Peyer's patch (tissue), 4 donors: ENCODE data around the gene DLGAP1. TPM values are rescaled to one million over a fixed set of nuclear protein-coding genes. Genes with fewer than 3 reads are reported as not detected.

Experiments
- DNase-seq, 3 donors: peaks; one replicate each; pipeline ENCODE4 v3.0.0-alpha.2; 2017 to 2019
- H3K27ac ChIP-seq, 4 donors: fragments of 200-600 bp; sonication (generic); one replicate each; pipeline ENCODE4 v1.5.1; 2016 to 2019
- H3K27me3 ChIP-seq, 2 donors: fragments of 200-600 bp; sonication (generic); one replicate each; pipeline ENCODE4 v1.5.1; 2019
- H3K36me3 ChIP-seq, 3 donors: fragments of 200-600 bp; sonication (generic); one replicate each; pipeline ENCODE4 v1.5.1; 2016 to 2019
- H3K4me1 ChIP-seq, 4 donors: fragments of 200-600 bp; sonication (generic); one replicate each; pipeline ENCODE4 v1.5.1; 2016 to 2019
- H3K4me3 ChIP-seq, 4 donors: fragments of 200-600 bp; sonication (generic); 1 replicate in 3 of 4; 2 replicates in 1 of 4; pipeline ENCODE4 v1.5.1; 2016 to 2019; ENCODE audit warnings: mild to moderate bottlenecking in 1 of 4
- H3K9me3 ChIP-seq, 4 donors: fragments of 200-600 bp; sonication (generic); one replicate each; pipeline ENCODE4 v1.5.1; 2016 to 2019; ENCODE audit warnings: mild to moderate bottlenecking in 1 of 4
- POLR2A ChIP-seq, 2 donors: fragments of 450-650 bp; IDR thresholded peaks; one replicate each; pipeline ENCODE4 v1.5.1; 2017; ENCODE audit warnings: antibody characterized with exemption in 2 of 2, mild to moderate bottlenecking in 2 of 2, moderate library complexity in 2 of 2
- total RNA-seq, 4 donors: library from RNA; depleted of rRNA; stranded (reverse); fragments of >200 nt; gene quantifications; one replicate each; pipeline ENCODE4 v1.1.0, GENCODE V29; 2016
- TF ChIP-seq, protein P1 (sequence below), 6 experiments: fragments of 450-650 bp in 4 of 6; fragments of 200-600 bp in 2 of 6; sonication (generic) in 1 of 6; IDR thresholded peaks; one replicate each; pipeline ENCODE4 v1.5.1; 2017 to 2019; ENCODE audit warnings: antibody characterized with exemption in 6 of 6, mild to moderate bottlenecking in 3 of 6, moderate library complexity in 1 of 6

Gene DLGAP1
- total RNA-seq, 4 donors from 2014 or later = 0.53 to 4.1 (median 2.1) TPM

DNA sequence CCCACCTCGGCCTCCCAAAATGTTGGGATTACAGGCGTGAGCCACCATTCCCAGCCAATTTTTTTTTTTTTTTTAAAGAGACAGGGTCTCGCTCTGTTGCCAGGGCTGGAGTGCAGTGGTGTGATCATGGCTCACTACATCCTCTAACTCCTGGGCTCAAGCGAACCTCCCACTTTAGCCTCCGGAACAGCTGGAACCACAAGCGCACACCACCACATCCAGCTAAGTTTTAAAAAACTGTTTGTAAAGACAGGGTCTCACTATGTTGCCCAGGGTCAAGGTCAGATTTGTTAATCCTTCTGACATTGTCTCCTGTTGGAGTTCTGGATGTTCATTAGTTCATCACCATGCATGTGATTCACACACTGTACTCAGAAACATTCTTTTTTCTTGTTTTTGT lies 855.2 kb downstream of the DLGAP1 start:
- H3K4me3 ChIP-seq = no peak overlapping the region
- no peaks in the 10 kb centered on the region for H3K9me3 ChIP-seq
- no peak for DNase-seq
- no peaks in the 10 kb centered on the region for H3K36me3 ChIP-seq
- TF ChIP-seq POLR2A (IDR thresholded peaks at IDR 0.05) = no peak
- no peaks in the 10 kb centered on the region for H3K27me3 ChIP-seq
- H3K27ac ChIP-seq = no peak overlapping the region
- H3K4me1 ChIP-seq = peaks cover 9 to 39% (median 29%) of the 10 kb centered on the region in 4 donors

DNA sequence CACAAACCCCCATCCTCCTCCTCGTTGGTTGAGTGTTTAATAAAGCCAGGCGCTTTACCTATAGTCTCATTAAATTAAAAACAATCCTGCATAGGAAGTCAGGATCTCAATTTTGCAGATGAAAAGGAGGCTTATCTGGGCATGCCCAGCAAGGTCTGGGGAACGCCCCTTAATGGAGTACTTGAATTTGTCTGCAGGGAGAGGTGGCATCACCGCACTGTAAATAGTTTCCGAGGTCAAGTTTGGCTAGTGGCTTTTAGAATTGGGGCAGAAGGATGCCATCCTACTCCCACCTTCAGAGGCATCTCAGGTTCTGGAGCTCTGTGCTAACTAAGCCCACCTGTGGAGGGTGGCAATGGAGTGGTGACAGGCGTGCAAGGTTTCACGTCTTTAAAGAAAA lies 855.9 kb downstream of the DLGAP1 start:
- Histone ChIP-seq H3K36me3 (no peaks in the 10 kb centered on the region), H3K4me1 (peaks cover 9 to 41% (median 30%) of the 10 kb centered on the region in 4 donors), H3K4me3 (no peak overlapping the region), H3K9me3 (no peaks in the 10 kb centered on the region), H3K27ac (no peak overlapping the region), H3K27me3 (no peaks in the 10 kb centered on the region)
- no peak for DNase-seq
- TF ChIP-seq POLR2A (IDR thresholded peaks at IDR 0.05) = no peak
- TF ChIP-seq, protein P1, sequence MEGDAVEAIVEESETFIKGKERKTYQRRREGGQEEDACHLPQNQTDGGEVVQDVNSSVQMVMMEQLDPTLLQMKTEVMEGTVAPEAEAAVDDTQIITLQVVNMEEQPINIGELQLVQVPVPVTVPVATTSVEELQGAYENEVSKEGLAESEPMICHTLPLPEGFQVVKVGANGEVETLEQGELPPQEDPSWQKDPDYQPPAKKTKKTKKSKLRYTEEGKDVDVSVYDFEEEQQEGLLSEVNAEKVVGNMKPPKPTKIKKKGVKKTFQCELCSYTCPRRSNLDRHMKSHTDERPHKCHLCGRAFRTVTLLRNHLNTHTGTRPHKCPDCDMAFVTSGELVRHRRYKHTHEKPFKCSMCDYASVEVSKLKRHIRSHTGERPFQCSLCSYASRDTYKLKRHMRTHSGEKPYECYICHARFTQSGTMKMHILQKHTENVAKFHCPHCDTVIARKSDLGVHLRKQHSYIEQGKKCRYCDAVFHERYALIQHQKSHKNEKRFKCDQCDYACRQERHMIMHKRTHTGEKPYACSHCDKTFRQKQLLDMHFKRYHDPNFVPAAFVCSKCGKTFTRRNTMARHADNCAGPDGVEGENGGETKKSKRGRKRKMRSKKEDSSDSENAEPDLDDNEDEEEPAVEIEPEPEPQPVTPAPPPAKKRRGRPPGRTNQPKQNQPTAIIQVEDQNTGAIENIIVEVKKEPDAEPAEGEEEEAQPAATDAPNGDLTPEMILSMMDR (IDR thresholded peaks at IDR 0.05) = no peak

DNA sequence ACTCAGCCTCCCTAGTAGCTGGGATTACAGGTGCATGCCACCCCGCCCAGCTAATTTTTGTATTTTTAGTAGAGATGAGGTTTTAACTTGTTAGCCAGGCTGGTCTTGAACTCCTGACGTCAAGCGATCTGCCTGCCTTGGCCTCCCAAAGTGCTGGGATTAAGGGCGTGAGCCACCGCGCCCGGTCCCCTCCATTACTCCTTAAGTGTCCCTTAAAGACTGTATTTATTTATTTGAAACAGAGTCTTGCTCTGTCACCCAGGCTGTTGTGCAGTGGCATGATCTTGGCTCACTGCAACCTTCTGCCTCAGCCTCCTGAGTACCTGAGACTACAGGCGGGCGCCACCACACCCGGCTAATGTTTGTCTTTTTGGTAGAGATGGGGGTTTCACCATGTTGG lies 856.5 kb downstream of the DLGAP1 start:
- TF ChIP-seq, protein P1 (IDR thresholded peaks at IDR 0.05) = no peak
- TF ChIP-seq POLR2A (IDR thresholded peaks at IDR 0.05) = no peak
- no peak overlapping the region for H3K4me3 ChIP-seq
- DNase-seq = no peak
- H3K9me3 ChIP-seq = no peaks in the 10 kb centered on the region
- H3K36me3 ChIP-seq = no peaks in the 10 kb centered on the region
- peak overlapping the region in 1 of 4 donors; percentile 96 for H3K27ac ChIP-seq
- H3K27me3 ChIP-seq = no peaks in the 10 kb centered on the region
- peaks cover 6 to 35% (median 27%) of the 10 kb centered on the region in 4 donors for H3K4me1 ChIP-seq

DNA sequence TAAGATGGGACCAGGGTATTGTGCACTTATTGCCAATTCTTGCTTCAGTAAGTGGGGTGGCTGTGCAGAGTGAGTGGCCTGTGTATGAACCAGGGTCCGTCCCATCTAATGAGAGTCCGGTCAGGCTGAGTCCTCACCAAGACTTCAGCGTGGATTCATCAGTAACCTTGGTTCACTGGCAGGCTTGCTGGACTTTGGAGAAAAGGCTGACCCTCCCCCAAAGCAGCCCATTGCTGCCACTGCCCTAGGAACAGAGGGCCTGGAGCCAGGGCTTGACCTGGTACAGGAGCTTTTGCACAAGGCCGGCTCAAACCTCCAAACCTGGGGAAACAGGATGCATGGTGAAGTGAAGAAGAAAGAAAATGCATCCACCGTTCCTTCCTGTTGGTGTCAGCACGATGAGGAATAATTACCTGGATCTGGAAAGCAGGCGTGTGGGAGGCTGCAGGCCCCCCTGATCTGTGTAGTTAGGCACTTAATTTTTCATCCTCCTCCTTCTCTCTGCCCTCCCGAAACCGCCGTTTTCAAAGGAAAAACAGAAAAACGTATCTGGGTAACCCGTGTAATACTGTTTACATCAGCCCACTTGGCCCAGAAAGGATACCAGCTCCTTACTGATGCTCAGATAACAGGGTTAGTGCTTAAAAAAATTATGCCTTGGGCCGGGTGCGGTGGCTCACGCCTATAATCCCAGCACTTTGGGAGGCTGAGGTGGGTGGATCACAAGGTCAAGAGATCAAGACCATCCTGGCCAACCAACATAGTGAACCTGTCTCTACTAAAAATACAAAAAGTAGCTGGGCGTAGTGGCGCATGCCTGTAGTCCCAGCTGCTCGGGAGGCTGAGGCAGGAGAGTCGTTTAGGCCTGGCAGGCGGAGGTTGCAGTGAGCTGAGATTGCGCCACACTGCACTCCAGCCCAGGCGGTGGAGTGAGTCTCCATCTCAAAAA lies 857.4 kb downstream of the DLGAP1 start:
- Histone ChIP-seq H3K4me1 (peaks cover 12 to 41% (median 29%) of the 10 kb centered on the region in 4 donors), H3K27me3 (no peaks in the 10 kb centered on the region), H3K36me3 (no peaks in the 10 kb centered on the region), H3K4me3 (no peak overlapping the region), H3K27ac (peak overlapping the region; percentile 61 to 96 (median 96)), H3K9me3 (no peaks in the 10 kb centered on the region)
- TF ChIP-seq, protein P1 (IDR thresholded peaks at IDR 0.05) = no peak
- TF ChIP-seq POLR2A (IDR thresholded peaks at IDR 0.05) = no peak
- DNase-seq = no peak

DNA sequence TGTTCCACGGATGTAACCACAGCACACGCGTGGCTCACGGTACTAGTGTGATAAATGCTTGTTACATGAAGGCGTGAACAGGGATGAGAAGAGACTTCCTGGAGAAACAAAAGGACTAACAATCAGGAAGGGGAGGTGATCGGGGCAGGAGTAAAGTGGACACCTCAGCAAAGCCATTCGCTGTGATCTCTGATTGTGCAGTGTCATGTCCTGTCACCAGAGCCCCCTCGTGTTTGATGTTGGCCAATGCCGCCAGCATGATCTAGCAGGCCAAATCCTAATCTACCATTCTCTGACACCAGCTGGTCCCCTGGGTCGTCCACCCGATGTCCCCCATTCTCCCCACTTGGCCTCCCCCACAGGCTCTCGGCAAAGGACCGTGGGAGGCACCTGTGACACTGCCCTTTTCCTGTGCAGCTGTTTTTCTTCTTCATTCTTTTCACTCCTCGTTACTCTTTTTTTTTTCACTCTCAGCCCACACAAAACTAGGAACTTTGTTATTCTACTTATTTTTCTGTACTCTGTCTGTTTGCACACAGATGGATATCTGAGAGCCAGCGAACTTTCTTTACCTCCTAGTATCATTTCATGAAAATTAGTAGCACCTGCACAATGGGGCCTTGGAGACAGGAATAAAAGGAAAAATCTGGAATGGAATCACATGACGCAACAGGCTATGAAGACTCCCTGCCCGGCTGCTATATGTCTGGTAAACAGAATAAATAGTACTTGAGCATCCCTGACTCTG lies 858.3 kb downstream of the DLGAP1 start:
- H3K4me1 ChIP-seq = peaks cover 12 to 41% (median 29%) of the 10 kb centered on the region in 4 donors
- DNase-seq = peak; percentile 62 to 83 (median 80)
- H3K36me3 ChIP-seq = no peaks in the 10 kb centered on the region
- peak overlapping the region; percentile 95 to 99 (median 96) for H3K27ac ChIP-seq
- no peaks in the 10 kb centered on the region for H3K9me3 ChIP-seq
- peak overlapping the region in 3 of 4 donors; percentile 25 to 66 (median 48) for H3K4me3 ChIP-seq
- TF ChIP-seq, protein P1 (IDR thresholded peaks at IDR 0.05) = peak; percentile 5 to 39 (median 24)
- TF ChIP-seq POLR2A (IDR thresholded peaks at IDR 0.05) = no peak
- H3K27me3 ChIP-seq = no peaks in the 10 kb centered on the region

DNA sequence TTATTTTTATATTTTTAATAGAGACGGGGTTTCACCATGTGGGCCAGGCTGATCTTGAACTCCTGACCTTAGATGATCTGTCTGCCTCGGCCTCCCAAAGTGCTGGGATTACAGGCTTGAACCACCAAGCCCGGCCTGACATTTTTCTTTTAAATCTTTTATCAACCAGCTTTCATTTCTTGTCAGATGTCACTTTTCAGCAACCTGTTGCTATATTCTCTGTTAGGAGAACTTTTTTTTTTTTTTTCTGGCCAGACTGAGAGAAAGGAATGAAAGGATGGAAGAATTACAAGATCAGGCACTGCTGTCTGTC lies 858.8 kb downstream of the DLGAP1 start:
- DNase-seq = no peak
- Histone ChIP-seq H3K36me3 (no peaks in the 10 kb centered on the region), H3K27me3 (no peaks in the 10 kb centered on the region), H3K4me1 (peaks cover 12 to 41% (median 29%) of the 10 kb centered on the region in 4 donors), H3K27ac (peak overlapping the region; percentile 95 to 99 (median 96)), H3K4me3 (peak overlapping the region in 3 of 4 donors; percentile 25 to 66 (median 48)), H3K9me3 (no peaks in the 10 kb centered on the region)
- no peak for TF ChIP-seq POLR2A (IDR thresholded peaks at IDR 0.05)
- TF ChIP-seq, protein P1 (IDR thresholded peaks at IDR 0.05) = no peak
